HCT116 (cell line): Measurements from ENCODE around the gene SPACDR.

Experiments
- CTCF ChIP-seq, 3 experiments: fragments of 200-600 bp in 1 of 3; sonication (generic) in 1 of 3; IDR thresholded peaks in 2 of 3; conservative IDR thresholded peaks in 1 of 3; 2 replicates each; pipeline ENCODE4 v1.5.1; 2012 to 2017; ENCODE audit warnings: low read depth in 2 of 3, low read length in 2 of 3, antibody characterized with exemption in 1 of 3, borderline replicate concordance in 1 of 3, control low read depth in 1 of 3, mild to moderate bottlenecking in 1 of 3, mixed read lengths in 1 of 3, mixed run types in 1 of 3, moderate library complexity in 1 of 3; ENCODE audit not compliant: insufficient read depth in 1 of 3
- EGR1 ChIP-seq: IDR thresholded peaks from 2 replicates; pipeline ENCODE4 v1.6.1; 2012; ENCODE audit warnings: low read depth
- EZH2 ChIP-seq: fragments of 200-600 bp; sonication (generic); IDR thresholded peaks from 2 replicates; pipeline ENCODE4 v1.6.1; 2017; ENCODE audit warnings: antibody characterized with exemption, mixed run types
- SRF ChIP-seq: IDR thresholded peaks from 2 replicates; pipeline ENCODE4 v1.6.1; 2012; ENCODE audit warnings: low read depth
- TF ChIP-seq, protein P1 (sequence below): IDR thresholded peaks from 2 replicates; pipeline ENCODE4 v1.6.1; 2012; ENCODE audit warnings: low read depth
- TF ChIP-seq, protein P2 (sequence below): IDR thresholded peaks from 2 replicates; pipeline ENCODE4 v1.6.1; 2012

- TF ChIP-seq EZH2 (no peak), CTCF (IDR thresholded peaks at IDR 0.05 in 2 of 3, conservative IDR thresholded peaks at IDR 0.05 in 1 of 3; ENCODE audit: borderline replicate concordance in 1 of 3, insufficient read depth in 1 of 3, low read depth in 2 of 3, low read length in 2 of 3) (no peak), EGR1 (no peak), SRF (no peak)
- TF ChIP-seq, protein P1, sequence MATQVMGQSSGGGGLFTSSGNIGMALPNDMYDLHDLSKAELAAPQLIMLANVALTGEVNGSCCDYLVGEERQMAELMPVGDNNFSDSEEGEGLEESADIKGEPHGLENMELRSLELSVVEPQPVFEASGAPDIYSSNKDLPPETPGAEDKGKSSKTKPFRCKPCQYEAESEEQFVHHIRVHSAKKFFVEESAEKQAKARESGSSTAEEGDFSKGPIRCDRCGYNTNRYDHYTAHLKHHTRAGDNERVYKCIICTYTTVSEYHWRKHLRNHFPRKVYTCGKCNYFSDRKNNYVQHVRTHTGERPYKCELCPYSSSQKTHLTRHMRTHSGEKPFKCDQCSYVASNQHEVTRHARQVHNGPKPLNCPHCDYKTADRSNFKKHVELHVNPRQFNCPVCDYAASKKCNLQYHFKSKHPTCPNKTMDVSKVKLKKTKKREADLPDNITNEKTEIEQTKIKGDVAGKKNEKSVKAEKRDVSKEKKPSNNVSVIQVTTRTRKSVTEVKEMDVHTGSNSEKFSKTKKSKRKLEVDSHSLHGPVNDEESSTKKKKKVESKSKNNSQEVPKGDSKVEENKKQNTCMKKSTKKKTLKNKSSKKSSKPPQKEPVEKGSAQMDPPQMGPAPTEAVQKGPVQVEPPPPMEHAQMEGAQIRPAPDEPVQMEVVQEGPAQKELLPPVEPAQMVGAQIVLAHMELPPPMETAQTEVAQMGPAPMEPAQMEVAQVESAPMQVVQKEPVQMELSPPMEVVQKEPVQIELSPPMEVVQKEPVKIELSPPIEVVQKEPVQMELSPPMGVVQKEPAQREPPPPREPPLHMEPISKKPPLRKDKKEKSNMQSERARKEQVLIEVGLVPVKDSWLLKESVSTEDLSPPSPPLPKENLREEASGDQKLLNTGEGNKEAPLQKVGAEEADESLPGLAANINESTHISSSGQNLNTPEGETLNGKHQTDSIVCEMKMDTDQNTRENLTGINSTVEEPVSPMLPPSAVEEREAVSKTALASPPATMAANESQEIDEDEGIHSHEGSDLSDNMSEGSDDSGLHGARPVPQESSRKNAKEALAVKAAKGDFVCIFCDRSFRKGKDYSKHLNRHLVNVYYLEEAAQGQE: no peak
- TF ChIP-seq, protein P2, sequence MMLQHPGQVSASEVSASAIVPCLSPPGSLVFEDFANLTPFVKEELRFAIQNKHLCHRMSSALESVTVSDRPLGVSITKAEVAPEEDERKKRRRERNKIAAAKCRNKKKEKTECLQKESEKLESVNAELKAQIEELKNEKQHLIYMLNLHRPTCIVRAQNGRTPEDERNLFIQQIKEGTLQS: no peak
These were observed at the start of gene SPACDR for GRCh38 chr7:100464210-100464660.
